ENCODE measurements around the gene RFWD3. TPM values are rescaled to one million over a fixed set of nuclear protein-coding genes. Genes with fewer than 3 reads are reported as not detected.
A peak's percentile ranks its signal among the peaks of the same experiment; 100 is the strongest.

Gene RFWD3
- 39.6 and 61.9 TPM in 2 replicates for total RNA-seq (2014; rRNA removed; shearing (Covaris generic))

- Histone ChIP-seq H3K9me3 (replicated peaks) (no peaks in the 10 kb centered on the region), H3K36me3 (peaks cover 50% of the 10 kb centered on the region), H3K4me1 (replicated peaks) (peaks cover 12% of the 10 kb centered on the region), H3K27me3 (replicated peaks) (no peaks in the 10 kb centered on the region), H3K4me3 (peak within 1 kb of the TSS; percentile 78), H3K27ac (peak within 1 kb of the TSS; percentile 92)
- peak; percentile 98 to 99 for DNase-seq (ENCODE audit: low read depth in 1 of 2, low spot score in 2 of 2)
Measured at GRCh38 chr16:74666425-74667254, at the start of gene RFWD3. Gene RFWD3, minus strand, starts transcription at chr16:74666877. Its CDS starts 5,428 bp downstream, at chr16:74661449.

GRCh38 chr16:74716355-74716754, 49.7 kb upstream of the RFWD3 start:
- DNase-seq (ENCODE audit: low read depth in 1 of 2, low spot score in 2 of 2), result no peak
- Histone ChIP-seq H3K27ac (no peak overlapping the region), H3K4me1 (replicated peaks) (no peaks in the 10 kb centered on the region), H3K4me3 (no peak overlapping the region), H3K9me3 (replicated peaks) (no peaks in the 10 kb centered on the region), H3K27me3 (replicated peaks) (no peaks in the 10 kb centered on the region), H3K36me3 (no peaks in the 10 kb centered on the region)

- no peaks in the 10 kb centered on the region for H3K9me3 ChIP-seq (replicated peaks)
- no peaks in the 10 kb centered on the region for H3K27me3 ChIP-seq (replicated peaks)
- H3K36me3 ChIP-seq, result no peaks in the 10 kb centered on the region
- no peak for DNase-seq (ENCODE audit: low read depth in 1 of 2, low spot score in 2 of 2)
- H3K4me1 ChIP-seq (replicated peaks), result no peaks in the 10 kb centered on the region
- no peak overlapping the region for H3K27ac ChIP-seq
- H3K4me3 ChIP-seq, result no peak overlapping the region
Measured at GRCh38 chr16:74713876-74714275, 47.2 kb upstream of the RFWD3 start.

DNA sequence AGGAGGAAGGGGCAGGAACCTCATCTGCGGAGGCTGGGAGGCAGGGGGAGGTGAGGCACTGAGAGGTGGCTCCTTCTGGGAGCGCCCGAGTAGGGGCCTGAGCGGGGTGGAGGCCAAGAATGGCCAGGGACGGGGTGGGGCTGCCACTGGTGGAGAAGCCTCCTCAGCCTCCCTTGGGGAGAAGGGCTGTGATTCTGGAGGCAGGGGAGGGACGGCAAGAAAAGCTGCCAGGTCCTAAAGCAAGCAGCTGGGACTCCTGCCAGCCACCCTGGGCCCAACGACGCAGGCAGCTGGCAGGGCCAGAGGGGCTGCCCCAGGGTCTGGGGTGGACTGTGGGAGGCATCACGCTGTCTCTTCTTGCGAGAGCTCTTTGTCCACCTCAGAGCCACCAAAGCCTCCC, 46.6 kb upstream of the RFWD3 start:
- Histone ChIP-seq H3K4me3 (no peak overlapping the region), H3K4me1 (replicated peaks) (no peaks in the 10 kb centered on the region), H3K27me3 (replicated peaks) (no peaks in the 10 kb centered on the region), H3K27ac (no peak overlapping the region), H3K9me3 (replicated peaks) (no peaks in the 10 kb centered on the region), H3K36me3 (no peaks in the 10 kb centered on the region)
- DNase-seq (ENCODE audit: low read depth in 1 of 2, low spot score in 2 of 2), result no peak

DNA sequence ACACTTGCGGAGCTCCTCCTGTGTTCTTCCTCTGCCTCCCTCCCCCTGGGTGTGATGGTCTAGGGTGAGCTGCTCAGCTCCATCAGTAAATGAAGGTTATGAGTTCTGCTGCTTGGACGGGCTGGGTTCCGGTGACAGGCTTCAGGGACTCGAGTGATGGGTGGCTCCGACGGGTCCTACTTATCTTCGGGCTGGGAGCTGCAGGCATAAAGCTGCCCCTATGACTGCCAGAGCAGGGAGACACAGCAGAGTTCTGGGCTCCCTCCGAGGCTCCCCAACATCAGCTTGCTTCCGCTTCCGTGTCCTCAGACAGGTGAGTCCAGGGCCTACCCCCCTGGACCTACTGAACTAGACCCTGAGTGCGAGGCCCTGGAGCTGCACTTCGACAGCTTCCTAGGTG, 45.3 kb upstream of the RFWD3 start:
- no peaks in the 10 kb centered on the region for H3K36me3 ChIP-seq
- H3K9me3 ChIP-seq (replicated peaks), result no peaks in the 10 kb centered on the region
- DNase-seq (ENCODE audit: low read depth in 1 of 2, low spot score in 2 of 2), result no peak
- no peak overlapping the region for H3K4me3 ChIP-seq
- no peak overlapping the region for H3K27ac ChIP-seq
- no peaks in the 10 kb centered on the region for H3K27me3 ChIP-seq (replicated peaks)
- no peaks in the 10 kb centered on the region for H3K4me1 ChIP-seq (replicated peaks)

GRCh38 chr16:74710401-74710800, 43.7 kb upstream of the RFWD3 start:
- no peak overlapping the region for H3K27ac ChIP-seq
- no peaks in the 10 kb centered on the region for H3K36me3 ChIP-seq
- H3K4me3 ChIP-seq, result no peak overlapping the region
- DNase-seq (ENCODE audit: low read depth in 1 of 2, low spot score in 2 of 2), result no peak
- H3K9me3 ChIP-seq (replicated peaks), result no peaks in the 10 kb centered on the region
- H3K4me1 ChIP-seq (replicated peaks), result no peaks in the 10 kb centered on the region
- no peaks in the 10 kb centered on the region for H3K27me3 ChIP-seq (replicated peaks)

DNA sequence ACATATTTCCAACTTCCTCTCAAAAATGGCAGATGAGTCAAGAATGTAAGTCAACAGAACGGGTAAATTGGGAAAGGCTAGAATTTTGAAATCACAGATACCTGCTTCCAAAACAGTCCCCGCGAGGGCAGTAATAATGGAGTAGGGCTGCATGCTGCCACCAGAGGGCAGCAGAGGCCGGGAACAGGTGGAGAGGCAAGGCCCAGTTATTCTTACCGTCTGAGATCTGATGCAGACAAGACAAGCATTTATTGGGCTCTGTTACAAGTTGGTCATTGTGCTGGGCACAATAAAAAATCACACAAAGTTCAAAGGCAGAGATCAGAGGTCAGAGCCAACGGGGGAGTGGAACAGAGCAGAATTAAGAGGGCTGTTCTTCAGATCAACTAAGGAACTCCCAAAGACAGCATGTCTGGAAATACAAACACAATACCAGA, 42.8 kb upstream of the RFWD3 start:
- Histone ChIP-seq H3K4me1 (replicated peaks) (no peaks in the 10 kb centered on the region), H3K4me3 (no peak overlapping the region), H3K36me3 (no peaks in the 10 kb centered on the region), H3K9me3 (replicated peaks) (no peaks in the 10 kb centered on the region), H3K27me3 (replicated peaks) (no peaks in the 10 kb centered on the region), H3K27ac (no peak overlapping the region)
- peak; percentile 67 to 69 for DNase-seq (ENCODE audit: low read depth in 1 of 2, low spot score in 2 of 2)

DNA sequence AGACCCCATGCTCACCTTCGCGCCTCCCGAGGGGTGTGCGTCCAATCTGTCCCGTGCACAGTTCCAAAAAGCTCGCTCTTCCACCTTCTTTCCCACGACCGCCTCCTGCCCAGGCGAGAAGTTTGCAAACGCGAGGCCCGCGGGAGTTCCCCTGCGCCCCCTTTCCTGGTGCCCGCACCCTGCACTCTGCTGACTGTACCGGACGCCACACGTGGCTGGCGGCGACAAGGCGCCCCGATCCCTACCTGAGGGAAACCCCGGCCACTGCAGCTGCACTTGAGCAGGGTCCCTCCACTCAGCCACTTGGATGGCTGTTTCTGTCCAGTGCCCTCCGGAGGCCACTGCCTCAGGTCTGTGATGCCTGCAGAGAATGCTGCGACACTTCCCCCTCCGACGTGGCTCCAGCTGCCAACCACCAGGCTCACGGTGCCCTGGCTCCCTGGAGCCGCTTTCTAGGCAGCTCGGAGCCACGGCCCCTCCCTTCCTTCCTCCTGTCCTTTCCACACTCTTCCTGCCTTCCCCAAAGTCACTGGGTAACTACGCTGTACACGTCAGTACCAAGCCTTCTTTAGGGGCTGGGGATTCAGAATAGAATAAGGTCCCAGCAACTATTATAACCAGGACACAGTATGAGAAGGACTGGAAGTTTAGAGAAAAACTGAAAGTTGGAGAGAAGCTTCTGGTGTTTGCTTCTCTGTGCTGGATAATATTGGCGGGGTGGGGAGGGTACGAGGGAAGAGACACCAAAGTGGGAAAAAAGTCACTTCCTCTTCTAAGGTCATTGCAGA, 34.0 kb upstream of the RFWD3 start, which contains the start of gene MLKL:
MLKL (minus strand) TSS at position 425 of the 788 bp plus-strand sequence. CDS start 5,105 bp downstream, outside the sequence.
- H3K4me3 ChIP-seq, result peak within 1 kb of the TSS; percentile 62
- no peaks in the 10 kb centered on the region for H3K9me3 ChIP-seq (replicated peaks)
- peak; percentile 59 to 63 for DNase-seq (ENCODE audit: low read depth in 1 of 2, low spot score in 2 of 2)
- H3K27me3 ChIP-seq (replicated peaks), result no peaks in the 10 kb centered on the region
- peaks cover 10% of the 10 kb centered on the region for H3K4me1 ChIP-seq (replicated peaks)
- peak within 1 kb of the TSS; percentile 51 for H3K27ac ChIP-seq
- no peaks in the 10 kb centered on the region; the same call in 1 of the 2 replicates for H3K36me3 ChIP-seq

DNA sequence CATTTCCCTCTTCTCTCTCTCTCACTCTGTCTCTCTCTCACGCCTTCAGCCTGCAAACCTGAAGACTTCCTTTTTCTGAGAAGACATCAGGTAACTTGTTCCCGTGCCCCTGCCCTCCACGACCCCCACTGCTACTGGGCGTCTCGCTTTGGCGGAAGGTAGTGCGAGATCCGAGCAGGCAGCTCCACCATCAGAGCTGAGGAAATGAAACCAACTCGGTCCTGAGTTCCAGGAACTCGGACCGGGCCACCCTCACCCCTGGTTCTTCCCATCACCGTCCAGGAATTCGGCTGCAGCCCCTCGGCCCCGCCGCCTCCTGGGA, 33.4 kb upstream of the RFWD3 start:
- no peak for DNase-seq (ENCODE audit: low read depth in 1 of 2, low spot score in 2 of 2)
- Histone ChIP-seq H3K27ac (peak overlapping the region; percentile 51), H3K9me3 (replicated peaks) (no peaks in the 10 kb centered on the region), H3K27me3 (replicated peaks) (no peaks in the 10 kb centered on the region), H3K36me3 (peaks cover 5% of the 10 kb centered on the region), H3K4me3 (peak overlapping the region; percentile 62), H3K4me1 (replicated peaks) (peaks cover 10% of the 10 kb centered on the region)

GRCh38 chr16:74699666-74700065, 33.0 kb upstream of the RFWD3 start:
- Histone ChIP-seq H3K36me3 (peaks cover 6% of the 10 kb centered on the region), H3K4me3 (peak overlapping the region; percentile 62), H3K9me3 (replicated peaks) (no peaks in the 10 kb centered on the region), H3K4me1 (replicated peaks) (peaks cover 10% of the 10 kb centered on the region), H3K27me3 (replicated peaks) (no peaks in the 10 kb centered on the region), H3K27ac (no peak overlapping the region)
- DNase-seq (ENCODE audit: low read depth in 1 of 2, low spot score in 2 of 2), result no peak

- Histone ChIP-seq H3K4me3 (no peak overlapping the region), H3K27ac (no peak overlapping the region)
Measured at GRCh38 chr16:74698222-74698621, 31.5 kb upstream of the RFWD3 start.

GRCh38 chr16:74695450-74696422, 29.1 kb upstream of the RFWD3 start:
- Histone ChIP-seq H3K4me1 (replicated peaks) (peaks cover 3% of the 10 kb centered on the region; the same call in 1 of the 2 replicates), H3K27me3 (replicated peaks) (no peaks in the 10 kb centered on the region), H3K9me3 (replicated peaks) (no peaks in the 10 kb centered on the region), H3K27ac (no peak overlapping the region), H3K36me3 (peaks cover 6% of the 10 kb centered on the region), H3K4me3 (peak overlapping the region; percentile 29)
- peak; percentile 74 to 84 for DNase-seq (ENCODE audit: low read depth in 1 of 2, low spot score in 2 of 2)

More at GRCh38 chr16:74698222-74698621, 31.5 kb upstream of the RFWD3 start:
- no peak for DNase-seq (ENCODE audit: low read depth in 1 of 2, low spot score in 2 of 2)
- H3K4me1 ChIP-seq (replicated peaks), result peaks cover 10% of the 10 kb centered on the region
- H3K27me3 ChIP-seq (replicated peaks), result no peaks in the 10 kb centered on the region
- H3K36me3 ChIP-seq, result peaks cover 6% of the 10 kb centered on the region
- H3K9me3 ChIP-seq (replicated peaks), result no peaks in the 10 kb centered on the region
